Measurements from ENCODE around the gene DMXL2. TPM values are rescaled to one million over a fixed set of nuclear protein-coding genes. Genes with fewer than 3 reads are reported as not detected.

DMXL2 gene
- total RNA-seq, 1 experiment from 2014 or later: 37.3 TPM

DNA sequence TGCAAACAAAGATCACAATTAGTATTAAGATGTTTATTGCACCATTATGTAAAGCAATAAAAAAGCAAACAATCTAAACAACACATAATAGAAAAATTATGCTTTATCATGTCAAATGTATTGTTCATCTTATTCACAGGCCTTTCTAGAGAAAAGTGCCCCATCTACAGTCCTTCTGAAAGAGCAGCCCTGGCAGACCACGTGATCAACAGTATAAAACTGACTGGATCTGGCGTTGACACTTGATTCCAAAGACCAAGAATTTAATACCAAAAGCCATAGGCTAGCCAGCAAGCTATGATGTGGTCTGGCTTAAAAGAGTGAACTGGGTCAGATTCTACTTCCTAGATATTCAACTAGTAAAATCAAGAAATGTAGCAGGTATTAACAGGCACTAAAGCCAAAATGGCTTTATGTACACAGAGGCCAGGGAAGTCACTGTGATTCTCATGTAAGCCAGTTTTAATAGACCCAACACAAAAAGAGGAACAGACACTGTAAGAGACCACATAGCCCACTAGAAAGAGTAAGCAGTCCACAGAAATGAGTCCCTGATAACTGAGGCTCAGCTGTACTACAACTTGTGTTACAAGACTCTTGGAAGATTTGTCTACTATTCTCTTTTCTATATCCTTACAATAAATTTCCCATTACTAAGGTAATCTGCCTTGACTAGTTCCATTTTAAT is 32.5 kb downstream of the DMXL2 start:
- BruUV-seq (replicated peaks): no TSS peak
- Histone ChIP-seq H3K4me3 (ENCODE audit: low read depth in 2 of 2, low read length in 2 of 2) (no peak overlapping the region), H3K27ac (ENCODE audit: low read length) (no peak overlapping the region), H3K4me1 (ENCODE audit: control insufficient read depth, insufficient read depth, low read length) (no peaks in the 10 kb centered on the region), H3K36me3 (ENCODE audit: control insufficient read depth, insufficient read depth, low read length) (no peaks in the 10 kb centered on the region), H3K27me3 (ENCODE audit: control insufficient read depth, insufficient read depth, low read length) (no peaks in the 10 kb centered on the region), H3K9me3 (ENCODE audit: control insufficient read depth, insufficient read depth, low read depth, low read length) (no peaks in the 10 kb centered on the region)
- intact Hi-C loops (cut with micrococcal nuclease; ENCODE audit: unreplicated experiment) (no loop called here), in situ Hi-C loops (cut with HindIII; ENCODE audit: low pct_unique_long_range_greater_than_20kb, low sequenced_read_pairs) (no loop called here)
- ATAC-seq (no peak), DNase-seq (ENCODE audit: low read depth, low spot score) (no peak)
- POLR2A ChIA-PET: no interaction called here
- CTCF ChIA-PET: no interaction called here
- TF ChIP-seq, protein P1, sequence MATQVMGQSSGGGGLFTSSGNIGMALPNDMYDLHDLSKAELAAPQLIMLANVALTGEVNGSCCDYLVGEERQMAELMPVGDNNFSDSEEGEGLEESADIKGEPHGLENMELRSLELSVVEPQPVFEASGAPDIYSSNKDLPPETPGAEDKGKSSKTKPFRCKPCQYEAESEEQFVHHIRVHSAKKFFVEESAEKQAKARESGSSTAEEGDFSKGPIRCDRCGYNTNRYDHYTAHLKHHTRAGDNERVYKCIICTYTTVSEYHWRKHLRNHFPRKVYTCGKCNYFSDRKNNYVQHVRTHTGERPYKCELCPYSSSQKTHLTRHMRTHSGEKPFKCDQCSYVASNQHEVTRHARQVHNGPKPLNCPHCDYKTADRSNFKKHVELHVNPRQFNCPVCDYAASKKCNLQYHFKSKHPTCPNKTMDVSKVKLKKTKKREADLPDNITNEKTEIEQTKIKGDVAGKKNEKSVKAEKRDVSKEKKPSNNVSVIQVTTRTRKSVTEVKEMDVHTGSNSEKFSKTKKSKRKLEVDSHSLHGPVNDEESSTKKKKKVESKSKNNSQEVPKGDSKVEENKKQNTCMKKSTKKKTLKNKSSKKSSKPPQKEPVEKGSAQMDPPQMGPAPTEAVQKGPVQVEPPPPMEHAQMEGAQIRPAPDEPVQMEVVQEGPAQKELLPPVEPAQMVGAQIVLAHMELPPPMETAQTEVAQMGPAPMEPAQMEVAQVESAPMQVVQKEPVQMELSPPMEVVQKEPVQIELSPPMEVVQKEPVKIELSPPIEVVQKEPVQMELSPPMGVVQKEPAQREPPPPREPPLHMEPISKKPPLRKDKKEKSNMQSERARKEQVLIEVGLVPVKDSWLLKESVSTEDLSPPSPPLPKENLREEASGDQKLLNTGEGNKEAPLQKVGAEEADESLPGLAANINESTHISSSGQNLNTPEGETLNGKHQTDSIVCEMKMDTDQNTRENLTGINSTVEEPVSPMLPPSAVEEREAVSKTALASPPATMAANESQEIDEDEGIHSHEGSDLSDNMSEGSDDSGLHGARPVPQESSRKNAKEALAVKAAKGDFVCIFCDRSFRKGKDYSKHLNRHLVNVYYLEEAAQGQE (IDR thresholded peaks at IDR 0.05; ENCODE audit: insufficient read depth in 1 of 2, low read depth in 2 of 2, low read length in 1 of 2): no peak
- TF ChIP-seq TCF7L2 (IDR thresholded peaks at IDR 0.05; ENCODE audit: low read depth, low read length) (no peak), SIN3A (IDR thresholded peaks at IDR 0.05; ENCODE audit: borderline replicate concordance, insufficient read depth, low read depth, low read length) (no peak), POLR2AphosphoS5 (IDR thresholded peaks at IDR 0.05; ENCODE audit: low read depth, low read length) (no peak)
- TF ChIP-seq, protein P2, sequence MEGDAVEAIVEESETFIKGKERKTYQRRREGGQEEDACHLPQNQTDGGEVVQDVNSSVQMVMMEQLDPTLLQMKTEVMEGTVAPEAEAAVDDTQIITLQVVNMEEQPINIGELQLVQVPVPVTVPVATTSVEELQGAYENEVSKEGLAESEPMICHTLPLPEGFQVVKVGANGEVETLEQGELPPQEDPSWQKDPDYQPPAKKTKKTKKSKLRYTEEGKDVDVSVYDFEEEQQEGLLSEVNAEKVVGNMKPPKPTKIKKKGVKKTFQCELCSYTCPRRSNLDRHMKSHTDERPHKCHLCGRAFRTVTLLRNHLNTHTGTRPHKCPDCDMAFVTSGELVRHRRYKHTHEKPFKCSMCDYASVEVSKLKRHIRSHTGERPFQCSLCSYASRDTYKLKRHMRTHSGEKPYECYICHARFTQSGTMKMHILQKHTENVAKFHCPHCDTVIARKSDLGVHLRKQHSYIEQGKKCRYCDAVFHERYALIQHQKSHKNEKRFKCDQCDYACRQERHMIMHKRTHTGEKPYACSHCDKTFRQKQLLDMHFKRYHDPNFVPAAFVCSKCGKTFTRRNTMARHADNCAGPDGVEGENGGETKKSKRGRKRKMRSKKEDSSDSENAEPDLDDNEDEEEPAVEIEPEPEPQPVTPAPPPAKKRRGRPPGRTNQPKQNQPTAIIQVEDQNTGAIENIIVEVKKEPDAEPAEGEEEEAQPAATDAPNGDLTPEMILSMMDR (IDR thresholded peaks at IDR 0.05): no peak

DNA sequence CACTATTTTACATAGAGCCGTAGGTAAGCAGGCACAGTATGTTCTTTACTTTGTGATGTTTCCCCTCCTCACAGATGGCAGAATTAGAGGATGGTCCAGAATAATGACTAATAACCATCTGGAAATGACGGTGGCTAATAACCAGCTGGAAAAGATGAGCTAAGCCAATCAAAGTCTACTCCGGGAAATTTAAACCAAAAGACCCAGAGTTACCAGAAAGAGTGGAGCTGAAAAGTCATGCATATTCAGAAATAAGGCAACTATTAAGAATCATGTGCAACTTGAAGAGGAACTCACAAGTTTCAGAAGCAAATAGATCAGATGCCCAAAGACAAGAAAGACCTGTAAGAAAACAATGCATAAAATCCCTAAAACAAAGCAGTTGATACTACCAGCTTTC is 33.6 kb downstream of the DMXL2 start:
- Histone ChIP-seq H3K4me3 (ENCODE audit: low read depth in 2 of 2, low read length in 2 of 2) (no peak overlapping the region), H3K27ac (ENCODE audit: low read length) (no peak overlapping the region), H3K36me3 (ENCODE audit: control insufficient read depth, insufficient read depth, low read length) (no peaks in the 10 kb centered on the region), H3K4me1 (ENCODE audit: control insufficient read depth, insufficient read depth, low read length) (no peaks in the 10 kb centered on the region), H3K27me3 (ENCODE audit: control insufficient read depth, insufficient read depth, low read length) (no peaks in the 10 kb centered on the region), H3K9me3 (ENCODE audit: control insufficient read depth, insufficient read depth, low read depth, low read length) (no peaks in the 10 kb centered on the region)
- intact Hi-C loops (cut with micrococcal nuclease; ENCODE audit: unreplicated experiment): no loop called here
- no TSS peak for BruUV-seq (replicated peaks)
- no peak for TF ChIP-seq POLR2AphosphoS5 (IDR thresholded peaks at IDR 0.05; ENCODE audit: low read depth, low read length)
- TF ChIP-seq, protein P2 (IDR thresholded peaks at IDR 0.05): no peak
- TF ChIP-seq TCF7L2 (IDR thresholded peaks at IDR 0.05; ENCODE audit: low read depth, low read length): no peak
- no peak for TF ChIP-seq SIN3A (IDR thresholded peaks at IDR 0.05; ENCODE audit: borderline replicate concordance, insufficient read depth, low read depth, low read length)
- TF ChIP-seq, protein P1 (IDR thresholded peaks at IDR 0.05; ENCODE audit: insufficient read depth in 1 of 2, low read depth in 2 of 2, low read length in 1 of 2): no peak
- ATAC-seq (no peak), DNase-seq (ENCODE audit: low read depth, low spot score) (no peak)
- CTCF ChIA-PET: no interaction called here
- POLR2A ChIA-PET: no interaction called here
- in situ Hi-C loops (cut with HindIII; ENCODE audit: low pct_unique_long_range_greater_than_20kb, low sequenced_read_pairs): no loop called here

All from Panc1 (cell line).